Liver (tissue), 9 donors: ENCODE results near the gene GRM1. TPM values are rescaled to one million over a fixed set of nuclear protein-coding genes. Genes with fewer than 3 reads are reported as not detected.

Experiments used
- DNase-seq: peaks from one replicate; pipeline ENCODE4 v3.0.0-alpha.2; 2017; ENCODE audit warnings: low spot score
- H3K27ac ChIP-seq, 2 donors: one replicate each; pipeline ENCODE4 v1.7.0; 2013; ENCODE audit warnings: inconsistent platforms in 2 of 2, low read length in 2 of 2, control low read depth in 1 of 2, low read depth in 1 of 2, mild to moderate bottlenecking in 1 of 2
- H3K27me3 ChIP-seq, 4 donors: one replicate each; pipeline versions ENCODE4 v1.6.1 to v1.7.0; 2013; ENCODE audit warnings: low read length in 3 of 4, inconsistent platforms in 1 of 4, mild to moderate bottlenecking in 1 of 4, moderate library complexity in 1 of 4; ENCODE audit not compliant: control insufficient read depth in 4 of 4, insufficient read depth in 4 of 4
- H3K36me3 ChIP-seq, 4 donors: one replicate each; pipeline versions ENCODE4 v1.6.1 to v1.7.0; 2013; ENCODE audit warnings: low read length in 3 of 4, mild to moderate bottlenecking in 3 of 4, low read depth in 1 of 4, moderate library complexity in 1 of 4; ENCODE audit not compliant: control insufficient read depth in 4 of 4, insufficient read depth in 3 of 4
- H3K4me1 ChIP-seq, 4 donors: one replicate each; pipeline versions ENCODE4 v1.6.1 to v1.7.0; 2013; ENCODE audit warnings: low read length in 3 of 4, mild to moderate bottlenecking in 3 of 4, moderate library complexity in 1 of 4; ENCODE audit not compliant: control insufficient read depth in 4 of 4, insufficient read depth in 4 of 4
- H3K4me3 ChIP-seq, 3 donors: one replicate each; pipeline versions ENCODE4 v1.6.1 to v1.7.0; 2013; ENCODE audit warnings: low read length in 3 of 3, control low read depth in 1 of 3, low read depth in 1 of 3, mild to moderate bottlenecking in 1 of 3
- H3K9ac ChIP-seq, 2 donors: one replicate each; pipeline ENCODE4 v1.7.0; 2013; ENCODE audit warnings: low read length in 2 of 2, mild to moderate bottlenecking in 2 of 2, moderate library complexity in 2 of 2, control low read depth in 1 of 2, low read depth in 1 of 2
- H3K9me3 ChIP-seq, 4 donors: one replicate each; pipeline versions ENCODE4 v1.6.1 to v1.7.0; 2013; ENCODE audit warnings: low read length in 3 of 4; ENCODE audit not compliant: control insufficient read depth in 4 of 4
- ATF3 ChIP-seq: IDR thresholded peaks from 2 replicates; pipeline ENCODE4 v1.6.1; 2016; ENCODE audit warnings: antibody characterized with exemption
- CTCF ChIP-seq: fragments of 150-350 bp; IDR thresholded peaks from 2 replicates; pipeline ENCODE4 v1.5.1; 2017; ENCODE audit warnings: improper control_type of control experiment, low read depth, low read length; ENCODE audit not compliant: missing input control
- EGR1 ChIP-seq, 2 donors: IDR thresholded peaks; 2 replicates each; pipeline ENCODE4 v1.6.1; 2016 to 2018; ENCODE audit warnings: antibody characterized with exemption in 2 of 2, low read depth in 2 of 2
- FOXA1 ChIP-seq: IDR thresholded peaks from 2 replicates; pipeline ENCODE4 v1.6.1; 2016; ENCODE audit warnings: antibody characterized with exemption
- FOXA2 ChIP-seq: IDR thresholded peaks from 2 replicates; pipeline ENCODE4 v1.6.1; 2016; ENCODE audit warnings: antibody characterized with exemption
- GABPA ChIP-seq, 2 donors: IDR thresholded peaks in 1 of 2; conservative IDR thresholded peaks in 1 of 2; 2 replicates each; pipeline ENCODE4 v1.6.1; 2016; ENCODE audit warnings: antibody characterized with exemption in 2 of 2, mild to moderate bottlenecking in 1 of 2, moderate library complexity in 1 of 2
- HNF4A ChIP-seq, 2 donors: conservative IDR thresholded peaks; 2 replicates each; pipeline ENCODE4 v1.6.1; 2016; ENCODE audit warnings: antibody characterized with exemption in 2 of 2, mild to moderate bottlenecking in 2 of 2
- HNF4G ChIP-seq: IDR thresholded peaks from 2 replicates; pipeline ENCODE4 v1.6.1; 2016; ENCODE audit warnings: antibody characterized with exemption
- JUND ChIP-seq, 2 donors: IDR thresholded peaks; 2 replicates each; pipeline ENCODE4 v1.6.1; 2016; ENCODE audit warnings: antibody characterized with exemption in 2 of 2
- MAX ChIP-seq: IDR thresholded peaks from 2 replicates; pipeline ENCODE4 v1.6.1; 2016; ENCODE audit warnings: antibody characterized with exemption
- NR2F2 ChIP-seq: IDR thresholded peaks from 2 replicates; pipeline ENCODE4 v1.6.1; 2016; ENCODE audit warnings: antibody characterized with exemption
- RAD21 ChIP-seq, 2 donors: IDR thresholded peaks; 2 replicates each; pipeline ENCODE4 v1.6.1; 2016; ENCODE audit warnings: antibody characterized with exemption in 2 of 2, mild to moderate bottlenecking in 2 of 2
- REST ChIP-seq: IDR thresholded peaks from 2 replicates; pipeline ENCODE4 v1.6.1; 2016; ENCODE audit warnings: antibody characterized with exemption, mild to moderate bottlenecking
- RXRA ChIP-seq, 2 donors: IDR thresholded peaks; 2 replicates each; pipeline ENCODE4 v1.6.1; 2017 to 2018; ENCODE audit warnings: antibody characterized with exemption in 2 of 2, mild to moderate bottlenecking in 1 of 2
- SP1 ChIP-seq: IDR thresholded peaks from 2 replicates; pipeline ENCODE4 v1.6.1; 2018; ENCODE audit warnings: antibody characterized with exemption, mild to moderate bottlenecking
- TAF1 ChIP-seq: conservative IDR thresholded peaks from 2 replicates; pipeline ENCODE4 v1.6.1; 2016; ENCODE audit warnings: antibody characterized with exemption, mild to moderate bottlenecking
- YY1 ChIP-seq: IDR thresholded peaks from 2 replicates; pipeline ENCODE4 v1.6.1; 2016; ENCODE audit warnings: antibody characterized with exemption, mild to moderate bottlenecking
- ZBTB33 ChIP-seq: IDR thresholded peaks from 2 replicates; pipeline ENCODE4 v1.6.1; 2016; ENCODE audit warnings: antibody characterized with exemption
- WGBS: extraction: QIAGEN DNeasy Blood & Tissue Kit; methylation state at CpG from one replicate; pipeline ENCODE4 v1.1.7; 2013; 5-methylcytosine and 5-hydroxymethylcytosine counted together
- polyA plus RNA-seq, 2 donors: library from polyadenylated mRNA; stranded (reverse) in 1 of 2; unstranded in 1 of 2; fragments of 200-250 nt in 1 of 2; fragments of >200 nt in 1 of 2; fragmentation: Nextera tagmentation in 1 of 2; extraction: Ambion mirVana in 1 of 2; gene quantifications; one replicate each; pipeline versions ENCODE4 v1.2.1 to v1.2.3, GENCODE V29; 2013 to 2015
- total RNA-seq, 2 donors: library from RNA; depleted of rRNA; stranded (reverse); fragments of >200 nt; gene quantifications; one replicate each; pipeline ENCODE4 v1.2.3, GENCODE V29; 2014
- donor health status: healthy.
- donor health status: healthy.
- donor health status: healthy.
- donor health status: healthy.
- donor health status: healthy.

The GRM1 gene
- total and polyA plus RNA-seq, 4 donors = under 0.01 to 0.05 (median 0.01) TPM; not detected in 1

GRCh38 chr6:146050168-146050567, 21.3 kb downstream of the GRM1 start:
- H3K27ac ChIP-seq = no peak overlapping the region
- DNase-seq = no peak
- WGBS = 65% methylated on average over 1 of the region's 1 CpG
- H3K4me3 ChIP-seq = no peak overlapping the region
- H3K27me3 ChIP-seq = no peaks in the 10 kb centered on the region
- peaks cover 0 to 2% (median 0%) of the 10 kb centered on the region in 4 donors for H3K9me3 ChIP-seq
- no peaks in the 10 kb centered on the region for H3K4me1 ChIP-seq
- H3K36me3 ChIP-seq = no peaks in the 10 kb centered on the region
- H3K9ac ChIP-seq = no peak overlapping the region
- TF ChIP-seq FOXA2 (no peak), NR2F2 (no peak), HNF4A (conservative IDR thresholded peaks at IDR 0.05) (no peak), ATF3 (no peak), FOXA1 (no peak), CTCF (no peak), TAF1 (no peak), YY1 (no peak), HNF4G (no peak), MAX (no peak), SP1 (no peak), GABPA (IDR thresholded peaks at IDR 0.05 in 1 of 2, conservative IDR thresholded peaks at IDR 0.05 in 1 of 2) (no peak), EGR1 (IDR thresholded peaks at IDR 0.05; ENCODE audit: low read depth in 2 of 2) (no peak), JUND (IDR thresholded peaks at IDR 0.05) (no peak), ZBTB33 (no peak), REST (no peak), RXRA (IDR thresholded peaks at IDR 0.05) (no peak), RAD21 (IDR thresholded peaks at IDR 0.05) (no peak)
